GM12873 (cell line): Measurements from ENCODE around the gene EPHA10.

Experiments used
- CTCF ChIP-seq: IDR thresholded peaks from 2 replicates; pipeline ENCODE4 v1.5.1; 2012; ENCODE audit warnings: low read depth, mild to moderate bottlenecking, moderate library complexity, low read length, control low read depth; ENCODE audit not compliant: insufficient read depth; ENCODE audit errors: missing control alignments

Gene EPHA10

DNA sequence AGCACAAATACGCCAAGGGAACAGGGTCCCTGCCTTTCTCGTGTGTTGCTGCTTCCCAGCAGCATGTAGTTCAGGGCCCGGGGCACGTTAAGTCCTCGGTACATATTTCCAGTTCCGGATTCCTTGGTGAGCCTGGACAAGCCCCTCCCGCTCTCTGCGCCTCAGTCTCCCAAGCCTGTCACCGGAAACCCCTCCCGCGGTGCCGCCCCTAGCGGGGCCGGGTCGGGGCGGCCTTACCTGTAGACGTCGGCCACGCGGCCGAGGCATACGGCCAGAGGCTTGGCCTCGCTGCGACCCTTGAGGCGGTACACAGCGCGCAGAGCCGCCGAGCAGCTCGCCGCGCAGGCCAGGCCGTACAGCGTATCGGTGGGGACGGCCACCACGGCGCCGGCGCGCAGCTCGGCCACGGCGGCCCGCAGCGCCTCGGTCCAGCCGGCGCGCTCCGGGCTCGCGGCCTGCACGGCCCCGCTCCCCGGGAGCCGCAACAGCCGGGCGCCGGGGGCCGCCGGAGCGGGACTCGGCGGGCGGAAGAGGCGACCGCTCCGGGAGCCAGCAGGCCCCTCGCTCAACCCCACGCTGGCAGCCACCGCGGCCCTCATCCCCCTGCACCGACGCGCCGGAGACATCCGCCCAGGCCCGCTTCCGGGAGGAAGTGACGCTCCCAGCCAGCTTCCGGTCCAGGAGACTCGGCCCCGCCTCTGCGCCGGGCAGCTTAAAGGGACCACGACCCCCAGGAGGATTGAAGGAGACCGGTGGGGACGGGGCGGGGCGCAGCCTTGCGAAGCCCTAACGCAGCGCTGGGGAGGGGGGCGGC is 42.8 kb upstream of the EPHA10 start, which contains the start of the genes C1orf122 and YRDC:
C1orf122 (plus strand) TSS at position 236 of the 814 bp plus-strand sequence. CDS start 615 bp downstream, outside the sequence.
YRDC (minus strand) TSS at position 654 of the 814 bp plus-strand sequence; CDS start at position 626, 28 bp downstream.
- no peak for TF ChIP-seq CTCF

DNA sequence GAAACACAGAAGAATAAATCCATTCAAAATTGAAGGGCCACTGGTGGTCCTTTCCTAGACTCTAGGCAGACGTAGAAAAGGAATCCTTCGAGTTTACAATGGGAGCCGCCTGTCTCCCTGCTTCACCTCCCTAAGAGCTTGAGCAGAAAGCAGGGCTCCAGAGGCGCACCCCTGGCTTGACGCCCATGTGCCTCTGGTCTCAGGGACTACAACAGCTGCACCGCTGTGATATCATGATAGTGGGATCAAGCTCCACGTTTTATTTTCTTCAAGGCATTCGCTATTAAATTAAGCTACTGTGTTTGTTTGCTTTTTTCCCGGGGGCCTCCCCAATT is 42.3 kb upstream of the EPHA10 start:
- TF ChIP-seq CTCF, result no peak

DNA sequence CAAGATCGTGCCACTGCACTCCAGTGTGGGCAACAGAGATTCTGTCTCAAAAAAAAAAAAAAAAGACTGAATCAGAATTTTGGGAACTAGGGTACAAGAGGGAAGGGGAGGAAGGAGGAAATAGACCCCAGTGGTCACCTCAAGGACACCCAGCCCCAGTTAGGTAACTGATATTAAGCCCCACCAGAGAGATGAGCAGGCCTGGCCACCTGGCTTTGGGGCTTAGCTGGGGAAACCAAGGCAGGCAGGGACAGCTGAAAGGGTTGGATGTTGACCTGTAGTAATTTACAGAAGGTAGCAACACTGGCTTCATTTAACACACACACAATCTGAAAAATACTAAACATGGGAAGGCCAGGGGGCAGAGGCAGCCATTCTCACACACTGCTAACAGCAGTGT is 37.5 kb upstream of the EPHA10 start:
- TF ChIP-seq CTCF, result no peak

DNA sequence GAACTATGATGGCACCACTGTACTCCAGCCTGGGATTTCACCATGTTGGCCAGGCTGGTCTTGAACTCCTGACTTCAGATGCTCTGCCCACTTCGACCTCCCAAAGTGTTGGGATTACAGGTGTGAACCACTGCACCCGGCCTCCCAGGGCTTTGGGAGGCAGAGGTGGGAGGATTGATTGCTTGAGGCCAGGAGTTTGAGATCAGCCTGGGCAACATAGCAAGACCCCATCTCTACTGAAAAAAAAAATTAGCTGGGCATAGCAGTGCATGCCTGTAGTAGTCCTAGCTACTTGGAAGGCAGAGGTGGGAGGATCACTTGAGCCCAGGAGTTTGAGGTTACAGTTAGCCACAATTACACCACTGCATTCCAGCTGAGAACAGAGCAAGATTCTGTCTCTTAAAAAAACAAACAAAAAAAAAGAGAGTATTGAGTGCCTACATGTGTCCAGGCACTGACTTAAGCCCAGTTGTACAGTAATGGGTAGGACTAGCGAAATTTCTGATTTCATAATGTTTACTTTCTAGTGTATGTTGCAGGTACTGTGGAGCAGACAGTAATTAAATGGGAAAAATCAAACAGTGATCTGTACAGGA is 32.9 kb upstream of the EPHA10 start:
- no peak for TF ChIP-seq CTCF

DNA sequence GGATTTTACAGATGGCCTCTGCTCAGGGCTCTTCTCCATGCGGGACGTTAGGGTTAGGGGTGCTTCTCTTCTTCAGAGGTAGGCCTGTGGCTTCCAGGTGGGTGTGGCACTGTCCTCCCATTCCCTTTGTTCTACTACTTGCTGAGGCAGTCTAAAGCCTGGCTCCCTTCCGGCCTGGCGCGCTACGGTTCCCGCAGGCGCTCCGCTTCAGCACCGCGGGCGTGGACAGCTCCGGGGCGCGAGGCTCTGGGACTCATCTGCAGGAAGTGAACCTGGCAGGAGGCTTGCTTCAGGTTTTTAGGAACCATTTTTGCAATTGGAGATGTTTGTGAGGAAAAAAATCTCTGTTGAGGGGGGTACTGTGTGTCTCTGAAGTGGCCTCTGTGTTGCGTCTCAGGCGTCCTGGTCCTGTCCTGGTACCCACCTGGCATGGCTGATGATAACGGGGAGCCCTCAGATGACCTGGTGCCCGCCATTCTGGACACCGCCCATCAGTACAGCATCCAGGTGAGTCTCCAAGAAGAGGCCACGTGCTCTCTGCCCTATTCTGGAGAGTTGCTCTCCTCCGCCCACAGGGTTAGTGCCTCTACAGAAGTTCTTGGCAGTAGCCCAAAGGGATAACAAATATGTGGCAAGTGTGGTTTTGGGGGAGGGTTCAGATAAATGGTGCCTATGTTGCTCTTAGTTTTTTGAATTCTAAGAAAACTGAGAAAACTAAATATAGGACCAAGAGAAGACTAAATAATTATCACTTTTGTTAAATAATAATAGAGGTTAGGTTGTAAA is 30.6 kb upstream of the EPHA10 start:
- TF ChIP-seq CTCF, result no peak

DNA sequence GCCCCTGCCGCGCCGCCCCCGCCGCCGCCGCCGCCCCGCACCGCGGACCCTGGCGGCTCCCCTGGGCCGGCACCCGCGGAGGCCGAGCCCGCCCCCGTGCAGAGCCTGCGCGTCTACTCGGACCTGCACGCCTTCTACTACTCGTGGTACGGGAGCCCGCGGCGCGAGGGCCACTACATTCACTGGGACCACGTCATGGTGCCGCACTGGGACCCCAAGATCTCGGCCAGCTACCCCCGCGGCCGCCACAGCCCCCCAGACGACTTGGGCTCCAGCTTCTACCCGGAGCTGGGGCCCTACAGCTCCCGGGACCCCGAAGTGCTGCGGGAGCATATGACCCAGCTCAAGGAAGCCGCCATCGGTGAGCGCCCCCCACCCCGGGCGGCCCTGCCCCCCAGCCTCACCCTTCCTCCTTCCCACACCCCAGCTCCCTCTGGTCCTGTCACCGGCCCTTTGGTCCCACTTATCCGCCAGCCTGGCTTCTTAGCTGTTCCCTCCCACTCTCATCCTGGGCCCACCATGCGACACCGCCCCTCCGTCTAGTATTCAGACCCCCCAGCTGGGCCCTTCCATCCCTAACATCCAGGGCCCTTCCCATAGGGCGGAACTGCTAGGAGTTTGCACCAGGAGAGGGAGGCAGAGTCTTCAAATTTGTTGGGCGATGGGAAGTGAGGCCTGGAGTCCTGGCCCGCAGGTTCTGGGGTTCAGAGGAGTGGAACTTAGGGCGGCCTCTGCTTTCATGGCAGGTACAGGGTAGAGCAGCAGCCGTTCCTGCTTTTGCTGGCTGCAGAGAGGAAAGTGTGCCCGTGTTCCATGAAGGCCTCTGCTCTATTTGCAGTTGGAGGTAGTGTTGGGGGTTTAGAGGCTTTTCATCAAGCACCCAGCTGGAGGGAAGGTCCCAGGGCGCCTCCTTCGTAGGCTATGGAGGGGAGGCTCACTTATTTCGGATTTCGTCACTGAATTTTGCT is 29.7 kb upstream of the EPHA10 start:
- no peak for TF ChIP-seq CTCF
